RPMI7951 (cell line): ENCODE results near the gene EIF4B. TPM values are rescaled to one million over a fixed set of nuclear protein-coding genes. Genes with fewer than 3 reads are reported as not detected.

Experiments
- DNase-seq: peaks from one replicate; pipeline ENCODE4 v3.0.0-alpha.2; 2012; ENCODE audit warnings: low read depth
- total RNA-seq: library from RNA; depleted of rRNA; stranded (reverse); fragments of >200 nt; shearing (Covaris generic); gene quantifications from 2 replicates; pipeline ENCODE4 v1.2.3, GENCODE V29; 2014

The EIF4B gene
- total RNA-seq, 1 experiment from 2014 or later: 321 TPM

DNA sequence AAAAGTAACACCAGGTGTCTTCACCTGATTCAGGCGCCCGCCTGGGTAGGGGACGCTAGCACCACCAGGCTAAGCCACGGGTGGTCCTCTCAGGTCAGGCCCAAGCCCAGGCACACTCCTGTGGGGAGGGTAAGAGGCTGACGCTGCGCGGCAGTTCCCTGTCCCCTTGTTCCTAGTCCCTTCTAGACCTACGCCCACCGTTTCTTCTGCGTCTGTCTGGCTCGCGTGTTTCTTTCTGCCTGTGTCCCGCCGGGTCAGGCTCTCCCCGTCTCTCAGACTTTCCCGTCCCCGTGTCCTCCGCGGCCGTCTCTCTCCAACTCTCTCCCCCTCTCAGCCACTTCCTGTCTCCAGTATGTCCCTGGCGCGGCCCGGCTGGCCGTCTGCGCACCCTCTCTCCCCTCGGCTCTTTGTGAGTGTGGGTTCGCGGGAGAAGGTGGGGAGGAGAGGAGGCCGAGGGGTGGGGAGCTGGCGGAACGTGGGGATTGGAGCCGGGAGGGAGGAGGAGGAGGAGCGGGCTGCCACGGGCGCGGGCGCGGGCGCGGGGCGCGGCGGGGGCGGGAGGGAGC lies 40.5 kb downstream of the EIF4B start:
- DNase-seq: peak; percentile 87

DNA sequence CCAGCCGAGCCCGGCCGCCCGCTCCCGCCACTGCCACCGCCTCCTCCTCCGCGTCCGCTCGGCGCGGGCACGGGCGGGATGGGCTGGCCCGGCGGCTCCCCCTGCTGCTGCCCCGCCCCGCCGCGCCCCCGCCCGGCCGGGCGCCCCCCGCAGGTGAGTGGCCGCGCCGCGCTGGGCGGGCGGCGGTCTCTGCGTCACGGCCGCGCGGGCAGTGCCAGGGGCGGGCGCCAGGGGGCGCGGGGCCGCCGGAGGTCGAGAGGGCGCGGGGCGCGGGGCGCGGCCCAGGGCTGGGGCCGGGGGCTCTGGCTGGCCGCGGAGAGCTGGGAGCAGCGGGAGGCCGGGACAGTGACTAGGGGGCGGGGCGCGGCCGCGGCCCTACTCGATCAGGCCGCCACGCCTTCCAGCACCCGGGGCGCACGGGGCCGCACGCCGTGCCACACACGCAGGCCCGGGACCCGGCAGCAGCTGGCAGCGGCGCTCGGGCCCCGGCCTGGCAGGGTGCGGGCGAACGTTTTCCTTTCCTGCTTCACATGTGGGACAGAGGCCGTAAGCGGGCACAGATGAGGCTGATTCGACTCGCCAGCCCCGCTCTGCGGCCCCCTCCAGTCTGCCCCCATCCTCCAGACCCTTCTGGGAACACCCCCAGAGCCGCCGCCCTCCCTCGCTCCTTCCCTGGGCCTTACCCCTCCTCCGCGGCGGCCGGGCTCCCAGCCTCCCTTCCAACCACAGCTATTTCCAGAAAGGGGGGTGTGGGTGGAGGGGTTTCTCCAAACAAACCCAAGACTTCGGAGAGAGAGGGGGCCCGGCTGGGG lies 41.2 kb downstream of the EIF4B start:
- DNase-seq: peak; percentile 72

DNA sequence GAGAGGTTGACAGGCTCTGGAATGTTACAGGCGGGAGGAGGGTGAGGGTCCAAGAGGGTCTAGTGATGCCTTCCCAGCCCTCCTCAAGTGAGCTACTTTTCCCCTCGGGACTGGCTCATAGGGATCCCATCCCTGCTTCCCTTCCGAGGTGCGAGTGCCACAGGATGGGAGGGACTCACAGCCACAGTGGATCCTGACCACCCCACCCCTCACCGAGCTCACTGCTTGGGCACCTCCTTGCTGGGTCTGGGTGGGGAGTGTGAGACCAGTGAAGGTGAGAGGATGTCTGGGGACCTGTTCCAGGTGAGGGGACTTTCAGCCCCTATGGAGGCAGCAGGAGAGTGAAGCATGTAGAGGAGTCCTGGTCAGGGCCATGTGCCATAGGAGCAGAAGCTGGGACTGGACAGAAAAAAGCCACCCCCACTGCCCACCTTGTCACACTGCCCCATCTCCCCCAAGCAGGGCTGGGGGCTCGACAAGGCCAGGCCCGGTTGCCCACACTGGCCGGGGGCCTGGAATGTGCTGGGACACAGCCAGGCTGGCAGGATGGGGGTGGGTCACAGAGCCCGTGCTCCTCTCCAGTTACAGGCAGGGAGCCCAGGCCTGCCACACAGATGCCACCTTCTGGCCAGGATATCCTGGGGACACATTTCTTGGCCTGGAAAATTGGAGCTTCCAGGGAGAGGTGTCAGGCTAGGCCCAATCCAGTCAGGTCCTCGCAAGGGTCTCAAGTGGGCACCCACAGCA lies 42.0 kb downstream of the EIF4B start:
- peak; percentile 43 for DNase-seq

DNA sequence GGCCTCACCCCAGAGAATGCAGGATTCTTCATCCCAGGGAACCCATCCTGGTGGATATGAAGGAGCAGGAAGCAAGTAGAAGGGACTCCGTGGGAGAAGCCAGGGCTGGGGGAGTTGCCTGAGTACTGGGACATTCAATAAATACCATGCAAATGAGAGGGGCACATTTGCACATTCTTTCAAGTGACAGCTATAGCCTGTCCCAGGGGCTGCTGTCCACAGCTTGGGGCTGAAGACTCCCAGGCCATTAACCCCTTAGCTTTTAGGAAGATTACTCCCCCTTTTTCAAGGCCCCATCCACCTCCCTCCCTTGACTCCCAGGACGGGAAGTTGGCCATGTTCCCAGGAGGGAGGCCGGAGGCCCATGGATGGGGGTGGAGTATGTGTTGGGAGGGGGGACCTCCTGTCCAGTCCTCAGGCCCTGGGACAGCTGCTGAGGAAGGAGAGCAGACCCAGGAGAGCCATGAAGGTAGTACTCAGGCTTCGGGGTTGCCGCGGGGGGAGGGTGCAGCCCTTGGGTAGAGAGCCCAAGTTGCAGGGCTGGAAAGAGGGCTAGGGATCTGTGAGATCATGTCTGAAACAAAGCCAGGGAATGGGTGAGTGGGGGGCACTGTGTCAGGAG lies 42.6 kb downstream of the EIF4B start:
- peak; percentile 71 for DNase-seq

DNA sequence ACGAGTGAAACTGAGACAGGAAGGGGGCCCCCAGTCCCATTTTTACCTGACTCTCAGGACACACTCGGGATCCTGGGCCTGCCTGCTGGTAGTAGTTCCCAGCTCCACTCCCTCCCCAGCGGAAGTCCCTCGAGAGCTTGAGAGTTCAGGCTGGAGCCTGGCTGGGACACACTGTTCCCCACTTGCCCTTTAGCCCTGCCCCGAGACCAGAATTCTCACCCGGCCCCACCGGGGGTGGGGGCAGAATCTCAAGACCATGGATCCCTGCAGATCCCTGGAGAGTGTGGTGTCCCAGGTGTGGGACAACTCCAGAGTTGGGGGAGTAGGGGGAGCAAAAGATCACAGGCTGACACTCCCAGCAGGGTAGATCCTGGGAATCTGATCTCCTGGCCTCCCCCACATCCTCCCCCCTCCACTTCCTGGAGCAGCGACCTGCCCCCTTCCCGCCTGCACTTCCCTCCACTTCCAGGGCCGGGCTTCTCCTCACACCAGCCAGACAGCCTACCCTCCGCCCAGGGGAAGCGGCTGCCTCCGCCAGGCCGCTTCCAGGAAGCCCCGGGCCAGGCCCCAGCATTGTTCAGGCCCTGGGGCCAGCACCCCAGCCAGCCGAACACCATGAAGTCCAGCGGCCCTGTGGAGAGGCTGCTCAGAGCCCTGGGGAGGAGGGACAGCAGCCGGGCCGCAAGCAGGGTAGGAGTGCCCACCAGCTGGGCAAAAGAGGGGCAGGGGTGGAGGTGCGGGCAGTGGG lies 43.5 kb downstream of the EIF4B start, which contains the start of gene TNS2:
Gene TNS2, plus strand, starts transcription at position 495 of the 748 bp plus-strand sequence. Its CDS starts 121 bp downstream, at position 616.
- DNase-seq: peak; percentile 49

DNA sequence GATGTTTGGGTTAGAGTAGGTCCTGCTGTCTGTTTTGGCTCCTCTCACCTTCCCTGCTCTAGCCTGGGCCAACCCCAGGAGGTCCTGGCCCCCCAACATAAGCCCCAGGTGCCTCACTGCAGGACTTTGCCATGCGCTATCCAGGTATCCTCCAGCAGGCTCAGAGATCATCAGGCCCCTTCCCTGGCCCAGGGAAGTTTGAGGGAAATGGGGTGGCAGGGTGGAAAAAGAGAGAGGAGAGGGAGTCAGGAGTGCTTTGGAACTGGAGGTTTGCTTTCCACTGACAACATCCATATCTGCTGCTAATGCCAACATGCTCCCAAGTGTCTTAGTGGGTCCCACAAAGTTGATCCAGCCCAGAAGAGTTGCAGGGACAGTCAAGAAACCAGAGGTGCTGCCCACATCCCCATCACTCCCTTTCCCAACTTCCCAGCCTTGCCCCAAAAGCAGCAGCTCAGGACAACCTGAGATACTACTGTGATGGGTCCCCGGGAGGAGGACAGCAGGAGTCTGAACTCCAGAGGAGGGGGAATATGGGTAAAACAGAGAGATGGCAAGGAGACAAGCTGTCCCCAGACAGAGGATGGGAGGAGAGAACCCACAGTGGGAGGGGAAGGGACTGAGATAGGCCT lies 44.3 kb downstream of the EIF4B start:
- DNase-seq: no peak

DNA sequence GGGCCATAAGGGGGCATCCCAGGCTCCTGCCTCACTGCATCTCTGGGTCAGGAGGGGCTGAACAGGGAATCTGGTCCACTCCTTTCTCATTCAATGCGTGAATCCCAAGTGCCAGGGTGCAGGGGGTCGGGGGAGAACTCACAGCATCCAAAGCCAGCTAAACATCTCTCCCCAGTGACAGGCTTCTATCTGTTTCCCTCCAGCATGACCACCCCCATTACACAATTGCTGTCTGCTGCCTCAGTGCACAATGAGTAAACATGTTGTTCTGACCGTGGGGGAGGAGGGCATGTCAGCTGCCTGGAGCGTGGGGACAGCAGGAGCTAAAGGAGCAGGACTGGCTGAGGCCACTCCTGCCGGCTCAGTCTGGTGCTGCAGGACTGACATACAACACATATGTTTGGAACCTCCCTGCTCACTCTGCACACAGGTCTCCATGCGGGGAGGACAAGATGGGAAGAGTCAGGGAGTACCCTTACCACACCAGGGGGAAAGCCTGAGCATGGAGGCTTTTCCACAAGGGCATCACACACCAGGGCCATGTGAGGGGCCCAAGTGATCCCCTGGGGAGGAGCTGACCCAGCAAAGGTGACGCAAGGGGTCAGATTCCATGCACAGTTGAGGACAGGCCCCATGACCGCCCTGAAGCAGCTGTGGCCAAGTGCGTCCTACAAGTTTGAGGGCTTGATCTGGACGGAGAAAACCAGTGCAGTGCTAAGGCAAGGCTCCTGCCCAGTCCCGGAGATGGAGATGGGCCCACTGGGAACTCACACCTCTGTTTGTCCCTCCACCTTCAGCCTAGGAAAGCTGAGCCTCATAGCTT lies 45.0 kb downstream of the EIF4B start:
- DNase-seq: peak; percentile 67

- DNase-seq: no peak
Observed at GRCh38 chr12:53051881-53052412, 45.7 kb downstream of the EIF4B start.

GRCh38 chr12:53052419-53053217 lies 46.4 kb downstream of the EIF4B start:
- DNase-seq: peak; percentile 74

GRCh38 chr12:53053218-53054111 lies 47.2 kb downstream of the EIF4B start:
- no peak for DNase-seq

DNA sequence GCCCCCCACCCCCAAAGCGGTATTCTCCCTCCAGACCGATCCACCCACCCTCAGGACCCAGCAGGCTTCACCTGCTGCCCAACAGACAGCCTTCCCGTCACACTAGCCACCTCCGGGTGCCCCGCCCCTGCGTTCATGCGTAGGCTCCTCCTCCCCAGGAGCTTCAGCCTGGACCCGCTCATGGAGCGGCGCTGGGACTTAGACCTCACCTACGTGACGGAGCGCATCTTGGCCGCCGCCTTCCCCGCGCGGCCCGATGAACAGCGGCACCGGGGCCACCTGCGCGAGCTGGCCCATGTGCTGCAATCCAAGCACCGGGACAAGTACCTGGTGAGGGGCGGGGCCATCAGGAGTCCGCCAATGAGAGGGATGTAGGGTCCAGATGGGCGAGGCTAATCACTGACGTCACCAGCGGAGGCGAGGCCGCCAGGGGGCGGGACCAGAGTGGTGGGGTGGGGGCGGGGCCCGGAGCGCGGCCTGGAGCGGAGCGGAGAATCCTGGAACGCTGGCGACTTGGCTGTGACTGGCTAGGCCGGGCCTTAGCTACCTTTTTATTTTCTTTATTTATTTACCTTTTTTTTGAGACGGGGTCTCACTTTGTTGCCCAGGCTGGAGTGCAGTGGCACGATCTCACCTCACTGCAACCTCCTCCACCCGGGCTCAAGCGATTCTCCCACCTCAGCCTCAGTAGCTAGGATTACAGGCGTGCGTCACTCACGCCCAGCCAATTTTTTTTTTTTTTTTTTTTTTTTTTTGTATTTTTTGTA lies 48.0 kb downstream of the EIF4B start:
- peak; percentile 79 for DNase-seq

GRCh38 chr12:53055471-53056266 lies 49.4 kb downstream of the EIF4B start:
- no peak for DNase-seq

DNA sequence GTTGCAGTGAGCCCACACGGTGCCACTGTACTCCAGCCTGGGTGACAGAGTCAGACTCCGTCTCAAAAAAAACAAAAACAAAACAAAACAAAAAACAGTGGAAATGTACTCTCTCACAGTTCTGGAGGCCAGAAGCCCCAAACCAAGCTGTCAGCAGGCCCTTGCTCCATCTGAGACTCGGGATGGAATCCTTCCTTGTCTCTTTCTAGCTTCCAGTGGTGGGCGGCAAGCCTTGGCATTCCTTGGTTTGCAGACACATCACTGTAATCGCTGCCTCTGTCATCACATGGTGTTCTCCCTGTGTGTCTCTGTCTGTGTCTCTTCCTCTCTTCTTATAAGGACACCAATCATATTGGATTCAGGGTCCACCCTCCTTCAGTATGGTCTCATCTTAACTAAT lies 50.0 kb downstream of the EIF4B start:
- DNase-seq: no peak

DNA sequence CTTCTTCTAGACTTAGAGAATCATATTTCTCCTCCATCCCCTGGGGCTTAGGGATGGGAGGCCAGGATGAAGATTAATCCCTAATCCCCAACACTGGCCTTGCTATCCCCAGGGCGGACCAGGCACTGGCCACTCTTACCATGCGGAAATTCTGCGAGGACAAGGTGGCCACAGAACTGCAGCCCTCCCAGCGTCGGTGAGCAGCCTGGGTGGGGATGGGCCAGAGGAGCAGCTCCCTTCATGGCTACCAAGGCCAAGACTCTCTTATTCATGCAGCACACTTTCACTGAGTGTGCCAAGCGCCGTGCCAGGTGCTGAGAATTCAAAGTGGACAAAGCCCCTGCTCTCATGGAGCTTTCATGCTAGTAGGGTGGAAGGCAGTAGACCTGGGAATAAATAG lies 50.6 kb downstream of the EIF4B start:
- DNase-seq: no peak

GRCh38 chr12:53057816-53058500 lies 51.7 kb downstream of the EIF4B start:
- no peak for DNase-seq
